Endothelial cell of umbilical vein (primary cell): Measurements from ENCODE around the gene ACKR3. TPM values are rescaled to one million over a fixed set of nuclear protein-coding genes. Genes with fewer than 3 reads are reported as not detected.

Experiments
- BruUV-seq: library from RNA; stranded (reverse); fragments of 400-500 nt; replicated peaks from 2 replicates; lab custom pipeline; 2021; lab: Mats Ljungman, UMichigan
- CTCF ChIA-PET: fragments of 300-600, 350-600 bp; sonication (Branson Sonifier 250); formaldehyde crosslinking; loops from one replicate; lab custom pipeline; 2021; ENCODE audit warnings: antibody characterized with exemption, inconsistent platforms; lab: Charles Lee
- POLR2A ChIA-PET: fragments of 300-600, 350-600 bp; sonication (Branson Sonifier 250); formaldehyde crosslinking; loops from one replicate; lab custom pipeline; 2021; ENCODE audit warnings: antibody characterized with exemption, inconsistent platforms; lab: Charles Lee
- DNase-seq: peaks from one replicate; pipeline ENCODE4 v3.0.0-alpha.2; 2011; ENCODE audit warnings: low read depth, low spot score
- FAIRE-seq: peaks from 2 replicates; lab custom pipeline; 2011; peaks lifted over from hg19 to GRCh38; lab: Jason Lieb, UNC
- H2AFZ ChIP-seq: 2 replicates; pipeline ENCODE4 v1.6.0; 2012; ENCODE audit warnings: low read depth, low read length, control low read depth, inconsistent platforms
- H3K27ac ChIP-seq: 2 replicates; pipeline ENCODE4 v1.5.1; 2011; ENCODE audit warnings: low read depth, mild to moderate bottlenecking, control low read depth, low read length, moderate library complexity; ENCODE audit not compliant: insufficient read depth
- H3K27me3 ChIP-seq, 2 experiments: 2 replicates each; pipeline versions ENCODE4 v1.6.0 to v1.6.1; 2011; ENCODE audit warnings: low read length in 2 of 2, mixed read lengths in 1 of 2; ENCODE audit not compliant: control insufficient read depth in 2 of 2, insufficient read depth in 2 of 2
- H3K36me3 ChIP-seq, 2 experiments: 2 replicates in 1 of 2; 3 replicates in 1 of 2; pipeline ENCODE4 v1.5.1; 2011; ENCODE audit warnings: low read length in 2 of 2, mild to moderate bottlenecking in 1 of 2, moderate library complexity in 1 of 2; ENCODE audit not compliant: control insufficient read depth in 2 of 2, insufficient read depth in 2 of 2; ENCODE audit errors: extremely low read depth in 1 of 2
- H3K4me1 ChIP-seq: 3 replicates; pipeline ENCODE4 v1.5.1; 2011; ENCODE audit warnings: mild to moderate bottlenecking, low read length; ENCODE audit not compliant: control insufficient read depth, insufficient read depth; ENCODE audit errors: extremely low read depth
- H3K4me2 ChIP-seq: 2 replicates; pipeline ENCODE4 v1.6.1; 2011; ENCODE audit warnings: low read length, control low read depth, mixed read lengths; ENCODE audit not compliant: insufficient read depth
- H3K4me3 ChIP-seq, 3 experiments: fragments of 200-600 bp in 1 of 3; sonication (generic), shearing (Covaris generic) in 1 of 3; replicated peaks in 1 of 3; 2 replicates each; pipeline ENCODE4 v1.5.1; 2011 to 2016; ENCODE audit warnings: control low read depth in 3 of 3, low read length in 3 of 3, mild to moderate bottlenecking in 2 of 3, inconsistent platforms in 1 of 3, low read depth in 1 of 3, moderate library complexity in 1 of 3; ENCODE audit not compliant: insufficient read depth in 1 of 3
- H3K79me2 ChIP-seq: 2 replicates; pipeline ENCODE4 v1.6.0; 2012; ENCODE audit warnings: low read length, inconsistent platforms; ENCODE audit not compliant: control insufficient read depth, insufficient read depth
- H3K9ac ChIP-seq: replicated peaks from 2 replicates; pipeline ENCODE3; 2011; ENCODE audit warnings: low read length, control low read depth; ENCODE audit not compliant: insufficient read depth; ENCODE audit errors: extremely low read depth
- H3K9me1 ChIP-seq: replicated peaks from 3 replicates; pipeline ENCODE4 v1.6.0; 2011; ENCODE audit warnings: mild to moderate bottlenecking, low read length; ENCODE audit not compliant: control insufficient read depth, insufficient read depth; ENCODE audit errors: extremely low read depth
- H3K9me3 ChIP-seq: replicated peaks from 2 replicates; pipeline ENCODE4 v1.5.1; 2012; ENCODE audit warnings: low read length, inconsistent platforms; ENCODE audit not compliant: control insufficient read depth, insufficient read depth
- H4K20me1 ChIP-seq: replicated peaks from 2 replicates; pipeline ENCODE3; 2011; ENCODE audit warnings: mild to moderate bottlenecking, low read length; ENCODE audit not compliant: control insufficient read depth, insufficient read depth; ENCODE audit errors: extremely low read depth
- EZH2 ChIP-seq: IDR thresholded peaks from 2 replicates; pipeline ENCODE4 v1.6.1; 2012; ENCODE audit warnings: borderline replicate concordance, low read depth, mild to moderate bottlenecking, moderate library complexity, low read length, inconsistent platforms; ENCODE audit not compliant: severe bottlenecking
- FOS ChIP-seq: IDR thresholded peaks from 2 replicates; pipeline ENCODE4 v1.6.1; 2011; ENCODE audit warnings: mild to moderate bottlenecking, low read length, moderate library complexity, borderline replicate concordance; ENCODE audit not compliant: insufficient read depth
- GATA2 ChIP-seq: IDR thresholded peaks from 2 replicates; pipeline ENCODE4 v1.7.0; 2011; ENCODE audit warnings: low read depth, mild to moderate bottlenecking, moderate library complexity, mixed read lengths, low read length; ENCODE audit not compliant: insufficient read length, insufficient read depth
- JUN ChIP-seq: IDR thresholded peaks from 2 replicates; pipeline ENCODE4 v1.6.1; 2011; ENCODE audit warnings: borderline replicate concordance, low read depth; ENCODE audit not compliant: insufficient read length, insufficient read depth
- MYC ChIP-seq: IDR thresholded peaks from one replicate; pipeline ENCODE4 v1.6.1; 2011; ENCODE audit warnings: mild to moderate bottlenecking, low read depth, low read length
- POLR2A ChIP-seq: IDR thresholded peaks from 2 replicates; pipeline ENCODE4 v1.6.1; 2012; ENCODE audit warnings: low read depth, mild to moderate bottlenecking, control low read depth, low read length
- POLR2AphosphoS5 ChIP-seq: IDR thresholded peaks from 2 replicates; pipeline ENCODE4 v1.6.1; 2012; ENCODE audit warnings: low read depth, mild to moderate bottlenecking, control low read depth, low read length, moderate library complexity; ENCODE audit not compliant: insufficient read depth
- dilution Hi-C: fragments of 300-500 bp; cut with MboI; formaldehyde crosslinking; loops from one replicate; pipeline ENCODE4 v1.15.0; 2019; ENCODE audit warnings: low sequenced_read_pairs; ENCODE audit not compliant: extremely low pct_ligation_motif_present
- intact Hi-C: fragments of 100-400 bp; cut with micrococcal nuclease; formaldehyde crosslinking; loops from one replicate; pipeline ENCODE4 v1.10.0; 2022
- polyA plus RNA-seq, 4 experiments: library from polyadenylated mRNA; depleted of rRNA in 3 of 4; stranded (reverse) in 3 of 4; unstranded in 1 of 4; fragments of >200 nt; gene quantifications; 2 replicates each; pipeline versions ENCODE4 v1.2.1 to v1.2.3, GENCODE V29; 2011 to 2012; ENCODE audit warnings: missing spikeins in 1 of 4
- total RNA-seq: library from RNA; stranded (reverse); gene quantifications from 2 replicates; pipeline ENCODE4 v1.2.3, GENCODE V29; 2021
- TF ChIP-seq, protein P1 (sequence below), 2 donors: IDR thresholded peaks; 1 replicate in 1 of 2; 2 replicates in 1 of 2; pipeline ENCODE4 v1.5.1; 2011; ENCODE audit warnings: low read length in 2 of 2, mild to moderate bottlenecking in 2 of 2, moderate library complexity in 2 of 2, control low read depth in 1 of 2, inconsistent platforms in 1 of 2, low read depth in 1 of 2; ENCODE audit not compliant: insufficient read depth in 1 of 2; ENCODE audit errors: extremely low read depth in 1 of 2
- TF ChIP-seq, protein P2 (sequence below): IDR thresholded peaks from 2 replicates; pipeline ENCODE4 v1.6.1; 2011; ENCODE audit not compliant: insufficient read depth, insufficient read length

ACKR3 gene
- total and polyA plus RNA-seq, 2 donors (not counting 3 experiments of a cell fraction or from before 2014, with no cell fraction given): 31.1 to 428 TPM

GRCh38 chr2:236592821-236593220 lies 23.2 kb downstream of the ACKR3 start:
- no peak overlapping the region for H3K4me2 ChIP-seq
- intact Hi-C loops: no loop called here
- DNase-seq (no peak), FAIRE-seq (no peak)
- H3K9me3 ChIP-seq: no peaks in the 10 kb centered on the region
- TF ChIP-seq POLR2AphosphoS5: no peak
- no peak for TF ChIP-seq GATA2
- TF ChIP-seq, protein P1, sequence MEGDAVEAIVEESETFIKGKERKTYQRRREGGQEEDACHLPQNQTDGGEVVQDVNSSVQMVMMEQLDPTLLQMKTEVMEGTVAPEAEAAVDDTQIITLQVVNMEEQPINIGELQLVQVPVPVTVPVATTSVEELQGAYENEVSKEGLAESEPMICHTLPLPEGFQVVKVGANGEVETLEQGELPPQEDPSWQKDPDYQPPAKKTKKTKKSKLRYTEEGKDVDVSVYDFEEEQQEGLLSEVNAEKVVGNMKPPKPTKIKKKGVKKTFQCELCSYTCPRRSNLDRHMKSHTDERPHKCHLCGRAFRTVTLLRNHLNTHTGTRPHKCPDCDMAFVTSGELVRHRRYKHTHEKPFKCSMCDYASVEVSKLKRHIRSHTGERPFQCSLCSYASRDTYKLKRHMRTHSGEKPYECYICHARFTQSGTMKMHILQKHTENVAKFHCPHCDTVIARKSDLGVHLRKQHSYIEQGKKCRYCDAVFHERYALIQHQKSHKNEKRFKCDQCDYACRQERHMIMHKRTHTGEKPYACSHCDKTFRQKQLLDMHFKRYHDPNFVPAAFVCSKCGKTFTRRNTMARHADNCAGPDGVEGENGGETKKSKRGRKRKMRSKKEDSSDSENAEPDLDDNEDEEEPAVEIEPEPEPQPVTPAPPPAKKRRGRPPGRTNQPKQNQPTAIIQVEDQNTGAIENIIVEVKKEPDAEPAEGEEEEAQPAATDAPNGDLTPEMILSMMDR (IDR thresholded peaks at IDR 0.05; ENCODE audit: extremely low read depth in 1 of 2, insufficient read depth in 1 of 2, low read depth in 1 of 2, low read length in 2 of 2): no peak
- TF ChIP-seq POLR2A: no peak
- no peak for TF ChIP-seq JUN
- no peak for TF ChIP-seq FOS
- TF ChIP-seq EZH2: no peak
- no peak for TF ChIP-seq MYC
- TF ChIP-seq, protein P2, sequence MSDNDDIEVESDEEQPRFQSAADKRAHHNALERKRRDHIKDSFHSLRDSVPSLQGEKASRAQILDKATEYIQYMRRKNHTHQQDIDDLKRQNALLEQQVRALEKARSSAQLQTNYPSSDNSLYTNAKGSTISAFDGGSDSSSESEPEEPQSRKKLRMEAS: no peak
- H2AFZ ChIP-seq: no peak overlapping the region
- H3K9me1 ChIP-seq: no peaks in the 10 kb centered on the region
- H4K20me1 ChIP-seq: no peaks in the 10 kb centered on the region
- H3K9ac ChIP-seq: no peak overlapping the region
- no peaks in the 10 kb centered on the region for H3K4me1 ChIP-seq
- no peaks in the 10 kb centered on the region for H3K36me3 ChIP-seq
- no peaks in the 10 kb centered on the region for H3K79me2 ChIP-seq
- BruUV-seq: no TSS peak
- dilution Hi-C loops: no loop called here
- POLR2A ChIA-PET: no interaction called here
- H3K27me3 ChIP-seq: peaks cover 0 to 2% of the 10 kb centered on the region in 2 experiments
- H3K4me3 ChIP-seq: no peak overlapping the region
- CTCF ChIA-PET: no interaction called here
- H3K27ac ChIP-seq: no peak overlapping the region
